ENCODE data around the gene R3HDM1. TPM values are rescaled to one million over a fixed set of nuclear protein-coding genes. Genes with fewer than 3 reads are reported as not detected.

The R3HDM1 gene
- 10 to 100 TPM in 8 of 9 donors, 1 to 10 TPM in 1; 9.9 to 28.0 (median 23.4) TPM for total RNA-seq
- polyA plus RNA-seq: 10 to 100 TPM in 2 of 3 donors, 1 to 10 TPM in 1; 9.4 to 42.7 (median 13.4) TPM
- long read RNA-seq, donor 1: 0 reads
- long read RNA-seq, donor 2, partial matches to known transcripts: 0 of 1 reads
- long read RNA-seq, donor 2, other reads (novel, unspliced or antisense): 0 of 1 reads
- long read RNA-seq, donor 3, partial matches to known transcripts: 10 of 10 reads
- long read RNA-seq, donor 3, other reads (novel, unspliced or antisense): 0 of 10 reads
- long read RNA-seq, donor 4, partial matches to known transcripts: 4 of 6 reads
- long read RNA-seq, donor 4, other reads (novel, unspliced or antisense): 2 of 6 reads
- long read RNA-seq, donor 5, partial matches to known transcripts: 3 of 8 reads
- long read RNA-seq, donor 5, other reads (novel, unspliced or antisense): 5 of 8 reads
- long read RNA-seq, donor 6, partial matches to known transcripts: 3 of 7 reads
- long read RNA-seq, donor 6, other reads (novel, unspliced or antisense): 3 of 7 reads
- long read RNA-seq, donor 7, partial matches to known transcripts: 0 of 1 reads
- long read RNA-seq, donor 7, other reads (novel, unspliced or antisense): 0 of 1 reads
- long read RNA-seq, donor 8: 0 reads
- long read RNA-seq, donor 9: 0 reads
- long read RNA-seq, donor 10: 0 reads

DNA sequence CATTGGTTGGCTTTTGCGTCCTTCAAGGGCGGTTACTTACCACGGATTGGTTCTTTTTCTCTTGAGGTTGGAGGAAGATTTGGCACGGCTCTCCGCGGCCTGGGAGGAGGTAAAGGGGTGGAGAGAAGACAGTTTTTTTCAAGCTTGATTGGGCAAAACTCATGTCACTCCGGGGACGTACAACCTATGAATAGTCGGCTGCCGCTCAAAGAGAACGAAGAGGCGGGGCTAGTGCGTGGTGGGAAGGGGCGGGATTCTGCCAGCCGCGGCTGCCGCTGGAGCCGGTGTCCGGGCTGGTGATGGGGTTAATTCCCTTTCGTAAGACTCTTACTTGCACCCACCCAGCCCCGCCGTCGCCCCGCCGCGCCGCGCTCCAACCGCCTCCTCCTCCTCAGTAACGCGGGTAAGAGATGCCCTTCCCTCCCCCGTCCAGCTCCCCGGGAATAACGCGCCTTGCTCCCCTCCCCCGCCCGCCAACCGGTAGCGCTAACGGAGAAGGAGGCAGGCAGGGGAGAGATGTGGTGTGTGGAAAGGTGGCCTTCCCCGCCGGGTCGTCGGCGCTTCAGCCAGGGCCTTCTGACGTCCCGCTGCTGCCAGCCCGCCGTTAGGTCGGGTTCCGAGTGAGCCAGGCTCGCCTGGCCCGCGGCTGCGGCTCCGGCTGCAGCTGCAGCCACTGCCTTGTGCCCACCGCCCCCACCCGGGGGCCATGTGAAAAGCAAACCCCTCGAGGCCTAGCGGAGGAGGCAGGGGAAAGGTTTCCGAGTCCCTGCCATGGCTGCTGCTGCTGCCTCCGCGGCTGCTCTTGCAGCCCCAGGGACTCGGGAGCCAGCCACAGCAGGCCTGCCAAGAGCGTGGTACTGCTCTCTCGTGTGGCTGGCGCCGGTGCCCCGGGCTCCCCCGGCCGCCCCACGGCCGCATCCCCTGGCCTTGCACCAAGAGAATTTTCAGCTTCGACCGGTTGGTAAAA, at the start of gene R3HDM1:
R3HDM1 (plus strand) TSS at position 254 of the 967 bp plus-strand sequence. CDS start 73,362 bp downstream, outside the sequence.
- intact Hi-C loops (cut with DNase I): no loop called here
- Histone ChIP-seq H3K4me3 (peak within 1 kb of the TSS; percentile 58 to 97 (median 77)), H3K27ac (peak within 1 kb of the TSS; percentile 72 to 97 (median 93)), H3K4me1 (replicated peaks in 1 of 2) (peaks cover 9 to 15% of the 10 kb centered on the region in 2 donors), H3K36me3 (replicated peaks in 1 of 2) (no peaks in the 10 kb centered on the region), H3K9me3 (replicated peaks in 1 of 3) (no peaks in the 10 kb centered on the region), H3K27me3 (no peaks in the 10 kb centered on the region)
- peak in 1 of 2 donors; percentile 56 for TF ChIP-seq POLR2A (IDR thresholded peaks at IDR 0.05)
- TF ChIP-seq CTCF (IDR thresholded peaks at IDR 0.05): no peak
- 0 to 1% (median 0%) methylated on average over 42 to 75 of the region's 75 CpGs for WGBS, 4 donors
- peak; percentile 98 to 100 (median 99) for DNase-seq

GRCh38 chr2:135485441-135485840, 45.8 kb upstream of the R3HDM1 start:
- TF ChIP-seq CTCF (IDR thresholded peaks at IDR 0.05): no peak
- no peak for TF ChIP-seq POLR2A (IDR thresholded peaks at IDR 0.05)
- intact Hi-C loops (cut with DNase I): no loop called here
- 96 to 97% (median 97%) methylated on average over 4 of the region's 4 CpGs for whole genome bisulfite sequencing, 4 donors

DNA sequence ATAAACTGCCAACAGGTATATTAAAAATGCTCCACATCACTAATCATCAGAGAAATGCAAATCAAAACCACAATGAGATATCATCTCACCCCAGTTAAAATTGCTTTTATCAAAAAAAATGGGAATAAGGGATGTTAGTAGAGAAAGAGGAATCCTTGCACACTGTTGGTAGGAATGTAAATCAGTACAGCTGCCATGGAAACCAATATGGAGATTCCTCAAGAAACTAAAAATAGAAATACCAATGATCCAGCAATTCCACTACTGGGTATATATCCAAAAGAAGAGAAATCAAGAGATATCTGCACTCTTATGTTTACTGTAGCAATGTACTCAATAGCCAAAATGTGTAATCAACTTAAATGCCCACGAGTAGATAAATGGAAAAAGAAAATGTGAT, 40.9 kb upstream of the R3HDM1 start:
- Histone ChIP-seq H3K4me1 (replicated peaks in 1 of 2) (no peaks in the 10 kb centered on the region), H3K4me3 (no peak overlapping the region), H3K36me3 (replicated peaks in 1 of 2) (no peaks in the 10 kb centered on the region), H3K9me3 (replicated peaks in 1 of 3) (no peaks in the 10 kb centered on the region), H3K27ac (no peak overlapping the region), H3K27me3 (no peaks in the 10 kb centered on the region)
- TF ChIP-seq POLR2A (IDR thresholded peaks at IDR 0.05): no peak
- intact Hi-C loops (cut with DNase I): no loop called here
- DNase-seq: no peak
- 92 to 100% (median 94%) methylated on average over 1 of the region's 1 CpG for WGBS, 4 donors

More at GRCh38 chr2:135485441-135485840, 45.8 kb upstream of the R3HDM1 start:
- DNase-seq: no peak
- no peaks in the 10 kb centered on the region for H3K36me3 ChIP-seq (replicated peaks in 1 of 2)
- H3K27ac ChIP-seq: no peak overlapping the region
- no peak overlapping the region for H3K4me3 ChIP-seq
- no peaks in the 10 kb centered on the region for H3K9me3 ChIP-seq (replicated peaks in 1 of 3)
- H3K27me3 ChIP-seq: no peaks in the 10 kb centered on the region
- H3K4me1 ChIP-seq (replicated peaks in 1 of 2): no peaks in the 10 kb centered on the region

- no peaks in the 10 kb centered on the region for H3K36me3 ChIP-seq (replicated peaks in 1 of 2)
- H3K27me3 ChIP-seq: no peaks in the 10 kb centered on the region
- TF ChIP-seq CTCF (IDR thresholded peaks at IDR 0.05) (no peak), POLR2A (IDR thresholded peaks at IDR 0.05) (no peak)
- no peak for DNase-seq
- WGBS, 4 donors: 78 to 94% (median 88%) methylated on average over 1 of the region's 1 CpG
- no peaks in the 10 kb centered on the region for H3K4me1 ChIP-seq (replicated peaks in 1 of 2)
- no peak overlapping the region for H3K27ac ChIP-seq
- intact Hi-C loops (cut with DNase I): no loop called here
- H3K4me3 ChIP-seq: no peak overlapping the region
- peaks cover 0 to 11% (median 0%) of the 10 kb centered on the region in 3 donors for H3K9me3 ChIP-seq (replicated peaks in 1 of 3)
Observed at GRCh38 chr2:135494503-135494902, 36.8 kb upstream of the R3HDM1 start.
